Activated CD8-positive, alpha-beta memory T cell treated with anti-CD3 and anti-CD28 coated beads for 24 hours (primary cell): Measurements from ENCODE around the gene PHKG1.
A peak's percentile ranks its signal among the peaks of the same experiment; 100 is the strongest.
"Not testable (repeated sequence)": the region's sequence is repeated elsewhere in the genome, so short reads cannot be mapped to it uniquely, and the experiment has no call there.

Experiments used
- DNase-seq: peaks from one replicate; pipeline ENCODE4 v3.0.0-alpha.2; 2020

The PHKG1 gene

DNA sequence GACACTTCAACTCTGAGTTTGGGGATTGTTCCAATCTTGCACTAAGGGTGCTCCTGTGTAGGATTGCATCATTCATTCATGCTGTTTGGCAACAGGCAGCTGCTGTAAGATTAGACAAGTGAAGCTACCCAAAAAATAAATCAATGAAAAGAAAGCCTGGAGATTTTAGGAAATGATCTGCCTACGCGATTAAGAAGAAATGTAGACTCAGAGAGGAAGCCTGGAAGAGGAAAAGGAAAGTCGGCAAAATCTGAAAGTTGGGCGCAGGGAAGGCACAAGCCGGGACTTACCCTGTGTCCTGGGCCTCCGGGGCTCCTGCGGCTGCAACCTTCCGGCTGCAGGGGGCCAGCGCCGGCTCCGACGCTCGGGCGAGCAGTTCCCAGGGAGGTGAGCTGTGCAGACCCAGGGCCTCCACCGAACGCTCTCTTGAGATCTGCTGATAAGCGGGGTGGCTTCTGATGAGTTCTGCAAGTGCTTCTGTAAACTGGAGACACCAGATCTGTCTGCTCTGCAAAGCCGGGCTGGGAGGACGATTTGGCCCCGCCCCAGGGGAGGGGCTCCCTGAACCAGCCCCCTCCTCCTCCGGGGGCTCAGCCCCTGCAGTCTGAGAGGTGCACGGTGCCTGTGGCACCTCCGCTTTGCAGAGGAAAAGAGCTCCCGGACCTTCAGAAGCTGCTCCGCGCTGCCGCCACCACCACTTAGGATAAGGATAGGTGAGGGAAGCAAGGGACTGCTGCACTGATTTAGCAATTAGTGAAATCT, 58.9 kb downstream of the PHKG1 start:
- DNase-seq = peak; percentile 87

DNA sequence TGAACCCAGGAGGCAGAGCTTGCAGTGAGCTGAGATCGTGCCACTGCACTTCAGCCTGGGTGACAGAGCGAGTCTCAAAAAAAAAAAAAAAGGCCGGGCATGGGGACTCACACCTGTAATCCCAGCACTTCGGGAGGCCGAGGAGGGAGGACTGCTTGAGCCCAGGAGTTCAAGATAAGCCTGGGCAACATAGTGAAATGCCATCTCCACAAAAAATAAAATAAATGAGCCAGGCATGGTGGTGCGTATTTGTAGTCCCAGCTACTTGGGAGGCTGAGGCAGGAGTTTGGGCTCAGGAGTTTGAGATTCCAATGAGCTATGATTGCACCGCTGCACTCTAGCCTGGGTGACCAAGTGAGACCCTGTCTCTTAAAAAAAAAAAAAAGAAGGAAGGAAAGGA, 60.2 kb downstream of the PHKG1 start:
- DNase-seq = not testable (repeated sequence)

DNA sequence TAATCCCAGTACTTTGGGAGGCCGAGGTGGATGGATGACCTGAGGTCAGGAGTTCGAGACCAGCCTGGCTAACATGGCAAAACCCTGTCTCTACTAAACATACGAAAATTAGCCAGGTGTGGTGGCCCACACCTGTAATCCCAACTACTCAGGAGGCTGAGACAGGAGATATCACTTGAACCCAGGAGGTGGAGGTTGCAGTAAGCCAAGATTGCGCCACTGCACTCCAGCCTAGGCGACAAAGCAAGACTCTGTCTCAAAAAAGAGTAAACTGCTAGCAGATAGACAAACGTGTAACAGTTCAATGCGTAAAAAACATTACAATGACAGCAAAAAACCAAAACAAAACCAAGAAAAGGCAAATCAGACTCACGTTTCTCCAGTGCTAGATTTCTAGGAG, 61.2 kb downstream of the PHKG1 start:
- DNase-seq = not testable (repeated sequence)

DNA sequence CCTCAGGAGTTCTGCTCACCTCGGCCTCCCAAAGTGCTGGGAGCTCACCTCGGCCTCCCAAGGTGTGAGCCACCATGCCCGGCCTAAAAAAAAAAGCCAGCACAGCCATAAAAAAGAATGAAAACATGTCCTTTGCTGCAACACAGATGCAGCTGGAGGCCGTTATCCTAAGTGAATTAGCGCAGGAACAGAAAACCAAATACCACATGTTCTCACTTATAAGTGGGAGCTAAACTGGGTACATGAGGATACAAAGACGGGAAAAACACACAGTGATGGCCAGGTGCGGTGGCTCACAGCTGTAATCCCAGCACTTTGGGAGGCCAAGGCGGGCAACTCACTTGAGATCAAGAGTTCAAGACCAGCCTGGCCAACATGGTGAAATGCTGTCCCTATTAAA, 62.4 kb downstream of the PHKG1 start:
- DNase-seq = no peak
